HG02870 (cell line): ENCODE measurements around the gene NXPH4.

ENCODE experiments used
- ATAC-seq: cut with Tn5 transposase; IDR thresholded peaks from one replicate; pipeline ENCODE4 v1.9.1; 2021; ENCODE audit warnings: mild to moderate bottlenecking, moderate library complexity; ENCODE audit not compliant: unreplicated experiment

The NXPH4 gene

GRCh38 chr12:57240926-57241401 lies 24.4 kb downstream of the NXPH4 start:
- no peak for ATAC-seq

- no peak for ATAC-seq
These were observed 25.1 kb downstream of the NXPH4 start for GRCh38 chr12:57241402-57242310.

- ATAC-seq: no peak
These were observed 25.7 kb downstream of the NXPH4 start for GRCh38 chr12:57242329-57242690.

- no peak for ATAC-seq
These were observed 26.3 kb downstream of the NXPH4 start for GRCh38 chr12:57242691-57243454.

DNA sequence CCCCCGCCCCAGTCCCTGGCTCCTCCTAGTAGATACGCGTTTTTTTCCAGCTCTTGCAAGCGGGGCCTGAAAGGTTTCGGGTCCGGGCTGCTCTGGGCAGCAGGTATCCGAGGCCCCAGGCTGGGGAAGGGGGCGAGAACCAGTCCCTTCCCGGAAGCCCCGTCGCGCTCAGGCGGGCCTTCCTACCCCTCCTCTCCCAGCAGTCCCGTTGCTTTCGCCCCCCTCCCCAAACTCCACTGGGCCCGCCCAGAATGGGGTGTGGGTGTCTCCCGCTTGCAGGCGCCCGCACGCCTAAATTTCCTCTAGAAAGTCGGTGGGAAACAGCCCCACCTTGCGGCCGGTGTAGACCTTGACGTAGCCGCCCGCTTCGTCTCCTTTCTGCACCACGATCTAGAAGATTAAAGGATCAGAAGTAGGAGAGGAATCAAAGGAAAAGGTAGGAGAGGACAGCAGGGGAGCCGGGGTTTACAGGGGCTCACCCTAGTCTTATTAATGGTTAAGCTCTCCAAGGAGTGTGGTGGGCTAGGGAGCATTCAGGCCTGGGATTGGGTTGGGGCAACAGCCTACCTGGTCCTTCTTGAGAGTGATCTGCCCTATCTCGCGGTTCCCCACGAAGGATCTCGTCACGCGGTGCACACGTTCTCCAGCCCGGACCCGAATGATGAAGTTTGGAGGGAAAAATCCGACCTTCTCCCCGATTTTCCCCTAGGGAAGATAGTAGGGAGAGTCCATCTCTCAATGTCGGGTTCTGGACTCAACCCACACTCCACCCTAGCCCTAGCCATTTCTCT lies 27.1 kb downstream of the NXPH4 start:
- no peak for ATAC-seq

GRCh38 chr12:57244312-57244696 lies 27.7 kb downstream of the NXPH4 start:
- ATAC-seq: no peak

GRCh38 chr12:57247041-57247440 lies 30.4 kb downstream of the NXPH4 start:
- ATAC-seq: no peak

- ATAC-seq: no peak
These were observed 32.5 kb downstream of the NXPH4 start for GRCh38 chr12:57248934-57249742.

DNA sequence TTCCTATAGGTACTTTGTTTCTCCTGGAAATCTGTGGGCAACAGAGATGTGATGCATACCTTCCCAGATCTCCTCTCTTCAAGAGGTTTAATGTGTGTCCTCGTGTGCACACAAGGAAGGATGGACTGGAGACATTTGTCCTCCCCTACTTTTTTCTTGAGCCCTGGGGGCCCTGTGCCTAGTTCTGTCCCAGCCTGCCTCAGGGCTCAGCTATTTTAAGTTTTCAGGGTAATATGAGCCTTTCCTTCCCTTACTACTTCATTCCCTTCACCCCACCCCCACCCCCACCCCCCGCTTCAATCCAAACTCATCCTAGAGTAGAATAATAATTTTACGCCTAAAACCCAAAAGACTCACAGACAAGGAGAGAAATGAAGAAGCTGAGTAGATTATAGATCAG lies 33.9 kb downstream of the NXPH4 start:
- ATAC-seq: no peak

DNA sequence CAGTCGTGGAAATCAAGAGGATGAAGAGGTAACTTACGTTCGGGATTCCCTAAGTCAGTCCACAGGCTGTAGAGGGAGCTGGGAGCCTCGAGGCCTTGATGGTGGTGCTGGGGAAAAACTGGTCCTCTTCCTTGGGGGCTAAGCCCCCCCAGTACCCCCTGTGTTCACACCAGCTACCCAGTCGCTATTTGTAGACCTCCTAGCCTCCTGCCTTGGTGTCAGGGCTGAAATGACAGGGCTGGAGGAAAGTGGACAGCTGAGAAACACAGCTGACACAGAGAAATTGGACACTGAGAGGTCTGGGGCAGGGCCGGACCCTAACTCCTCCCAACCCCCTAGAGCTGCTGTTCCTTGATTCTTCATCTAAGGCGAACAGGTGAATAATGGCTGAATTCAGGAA lies 34.4 kb downstream of the NXPH4 start, which contains the start of gene STAC3:
STAC3 (minus strand) TSS at position 232 of the 400 bp plus-strand sequence. CDS start 1,551 bp downstream, outside the sequence.
- no peak for ATAC-seq

DNA sequence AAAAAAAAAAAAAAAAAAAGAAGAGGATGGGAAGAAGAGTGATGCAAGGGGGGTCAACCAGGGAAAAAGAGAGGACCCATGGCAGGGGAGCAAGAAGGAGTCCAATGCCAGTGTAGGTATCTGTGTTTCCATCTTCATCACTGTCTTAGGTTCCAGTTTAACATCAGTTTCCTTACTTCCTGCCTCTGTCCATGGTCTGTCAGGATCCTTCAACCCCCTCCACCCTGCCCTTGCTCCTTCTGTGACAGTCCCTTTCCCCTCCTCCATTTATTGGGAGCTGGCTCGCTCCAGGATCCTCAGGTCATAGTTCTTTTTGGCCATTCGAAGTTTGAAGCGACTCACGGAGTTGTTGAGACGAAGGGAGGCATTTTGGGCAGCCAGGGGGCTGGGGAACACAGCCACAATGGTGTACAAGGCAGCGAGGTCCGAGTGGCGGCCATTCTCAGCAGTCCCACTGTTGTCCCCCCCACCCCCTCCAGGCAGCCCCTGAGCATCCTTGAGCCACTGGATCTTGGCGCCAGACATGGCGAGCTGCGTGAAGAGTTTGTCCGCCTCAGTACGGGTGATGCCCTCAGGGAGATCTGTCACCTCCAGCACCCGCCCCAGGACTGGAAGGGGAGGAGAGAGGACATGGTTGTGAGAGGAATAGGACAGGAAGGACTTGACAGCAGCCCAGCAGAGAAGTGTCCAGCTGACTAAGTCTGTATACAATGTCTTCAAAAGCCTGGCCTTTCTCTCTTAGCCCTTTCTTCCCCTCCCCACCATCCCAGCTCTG lies 38.1 kb downstream of the NXPH4 start:
- ATAC-seq: no peak

GRCh38 chr12:57255916-57256315 lies 39.3 kb downstream of the NXPH4 start:
- no peak for ATAC-seq

GRCh38 chr12:57258977-57259970 lies 42.7 kb downstream of the NXPH4 start:
- no peak for ATAC-seq

- ATAC-seq: no peak
These were observed 43.8 kb downstream of the NXPH4 start for GRCh38 chr12:57260366-57260765.

DNA sequence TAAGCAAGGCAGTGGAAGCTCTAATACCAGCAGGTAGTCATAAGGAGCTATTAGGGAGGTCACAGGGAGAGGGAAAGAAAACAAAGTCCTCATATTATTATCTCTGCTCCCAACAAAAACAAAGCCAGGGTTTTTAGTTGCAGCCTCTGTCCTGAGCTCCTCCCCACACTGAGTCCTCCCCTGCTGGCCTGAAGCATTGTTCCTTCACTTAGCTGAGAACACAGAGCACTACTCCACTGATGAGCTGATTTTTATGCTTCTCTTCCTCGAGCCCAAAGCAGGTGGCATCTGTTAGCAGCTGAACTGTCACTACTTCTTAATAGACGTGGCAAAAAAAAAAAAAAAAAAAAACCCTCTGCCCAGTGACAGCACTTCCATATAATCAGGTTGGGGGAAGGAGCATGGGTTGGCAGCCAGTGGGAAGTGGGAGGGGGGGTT lies 44.9 kb downstream of the NXPH4 start:
- no peak for ATAC-seq

- ATAC-seq: no peak
These were observed 45.7 kb downstream of the NXPH4 start for GRCh38 chr12:57262126-57262822.

DNA sequence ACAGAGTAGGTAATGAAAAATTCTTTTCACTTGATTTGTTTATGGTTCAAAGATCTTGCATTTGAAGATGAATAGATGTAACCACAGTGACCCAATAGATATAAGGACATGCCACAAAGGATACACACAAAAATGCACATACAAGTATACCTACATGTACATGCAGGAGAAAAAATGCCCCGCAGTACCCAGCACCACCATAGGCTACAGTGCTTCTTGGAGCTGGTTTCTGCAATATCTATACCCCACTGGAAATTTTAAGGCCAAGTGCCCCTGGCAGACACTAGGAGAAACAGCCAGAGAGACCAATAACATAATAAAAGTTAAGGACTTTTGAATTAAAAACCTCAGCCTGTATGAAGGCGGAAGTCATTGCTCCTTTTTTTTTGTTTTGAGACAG lies 46.5 kb downstream of the NXPH4 start:
- ATAC-seq: no peak

- ATAC-seq: no peak
These were observed 50.1 kb downstream of the NXPH4 start for GRCh38 chr12:57266681-57267080.
